Urothelium cell line (cell line): ENCODE results near the gene KCNA2.
A peak's percentile ranks its signal among the peaks of the same experiment; 100 is the strongest.

Experiments used
- DNase-seq: peaks from one replicate; pipeline ENCODE4 v3.0.0; 2011; ENCODE audit warnings: low spot score, mixed read lengths
- FAIRE-seq: peaks from 2 replicates; lab custom pipeline; 2011; peaks lifted over from hg19 to GRCh38; lab: Jason Lieb, UNC

The KCNA2 gene

DNA sequence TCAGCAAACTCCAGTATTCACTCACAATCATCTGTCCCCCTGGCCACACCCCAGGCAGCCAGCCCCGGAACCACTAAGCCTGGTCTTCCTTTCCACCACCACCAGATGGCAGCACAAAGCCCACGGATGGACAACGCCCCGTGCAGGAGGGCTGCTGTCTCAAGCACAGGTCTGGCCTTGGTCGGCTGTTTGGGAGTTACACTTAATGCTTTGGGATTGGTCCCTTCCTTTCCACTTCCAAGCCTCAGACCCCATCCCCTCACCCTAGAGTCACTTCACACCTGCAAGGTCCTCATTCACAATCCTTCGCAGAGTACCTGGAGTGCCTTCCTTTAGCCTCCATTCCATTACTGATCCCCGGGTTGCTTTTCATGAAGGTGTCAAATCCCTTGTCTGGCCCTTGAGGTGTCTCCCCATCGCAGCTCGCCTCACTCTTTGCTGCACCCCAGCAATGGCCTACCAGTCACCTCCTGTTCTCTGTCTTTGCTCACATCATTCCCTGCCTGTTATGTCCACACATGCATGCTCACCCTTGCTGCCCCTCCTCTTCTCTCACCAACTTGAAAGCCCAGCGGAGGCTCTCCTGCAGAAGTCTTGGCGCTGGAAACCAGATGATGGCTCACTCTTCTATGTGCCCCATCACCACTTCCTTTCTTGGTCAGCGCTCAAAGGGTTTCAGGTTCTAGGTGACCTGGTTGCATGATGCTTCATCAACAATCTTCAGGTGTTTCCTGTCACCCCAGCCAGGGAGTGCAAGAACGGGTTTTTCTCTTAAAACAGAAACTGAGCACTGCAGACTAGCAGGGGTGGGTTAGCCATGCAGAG lies 24.9 kb upstream of the KCNA2 start:
- DNase-seq, result peak; percentile 84
- no peak for FAIRE-seq

DNA sequence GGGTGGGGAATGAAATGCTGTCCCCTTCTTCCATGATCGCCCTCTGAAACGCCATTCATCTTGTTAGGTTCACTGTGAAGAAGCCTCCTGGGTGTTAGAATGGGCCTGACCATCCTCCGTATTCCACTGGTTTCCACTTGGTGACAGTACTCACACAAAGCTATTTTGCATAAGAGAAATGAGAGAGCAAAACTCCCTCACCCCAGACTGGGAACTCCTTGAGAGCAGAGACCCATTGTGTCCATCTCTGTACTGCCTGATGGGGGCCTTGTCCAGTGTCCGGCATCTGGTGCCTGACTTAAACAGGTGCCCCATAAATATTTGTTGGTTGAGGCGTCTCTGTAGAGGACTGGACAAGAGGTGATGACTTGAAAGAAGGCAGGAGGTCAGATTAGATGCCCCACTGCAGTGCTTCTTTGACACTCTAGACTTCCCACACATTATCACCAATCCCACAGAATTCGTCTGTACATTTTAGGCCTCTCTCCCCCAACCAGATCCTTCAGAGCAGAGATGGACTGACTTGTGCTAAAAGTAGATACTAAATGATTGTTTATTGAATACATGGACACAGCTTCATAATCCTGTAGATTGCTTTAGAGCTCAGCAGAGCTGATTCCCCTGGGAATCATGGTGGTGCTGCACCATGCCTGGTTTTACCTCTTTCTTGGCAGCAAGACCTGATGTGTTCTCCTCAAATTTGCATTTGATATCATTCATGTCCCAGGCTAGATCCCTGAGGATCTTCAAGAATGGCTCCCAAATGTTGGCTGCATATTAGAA lies 22.4 kb upstream of the KCNA2 start:
- DNase-seq (no peak), FAIRE-seq (no peak)

DNA sequence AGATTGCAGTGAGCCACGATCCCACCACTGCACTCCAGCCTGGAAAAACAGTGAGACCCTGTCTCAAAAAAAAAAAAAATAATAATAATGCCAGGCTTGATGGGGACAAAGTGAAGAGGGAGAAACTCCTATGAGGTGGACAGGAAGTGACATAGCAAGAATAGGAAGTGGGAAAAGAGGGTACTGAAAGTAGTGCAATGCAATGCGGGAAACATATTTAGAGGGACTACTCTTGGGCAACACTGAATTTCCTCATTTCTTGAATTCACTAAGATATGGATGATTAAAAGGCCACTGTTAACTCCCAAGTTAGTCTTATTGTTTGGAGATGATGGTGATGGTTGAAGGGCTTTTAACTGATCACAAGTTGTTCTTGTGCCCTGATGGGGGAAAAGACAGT lies 21.6 kb upstream of the KCNA2 start:
- no peak for FAIRE-seq
- no peak for DNase-seq

DNA sequence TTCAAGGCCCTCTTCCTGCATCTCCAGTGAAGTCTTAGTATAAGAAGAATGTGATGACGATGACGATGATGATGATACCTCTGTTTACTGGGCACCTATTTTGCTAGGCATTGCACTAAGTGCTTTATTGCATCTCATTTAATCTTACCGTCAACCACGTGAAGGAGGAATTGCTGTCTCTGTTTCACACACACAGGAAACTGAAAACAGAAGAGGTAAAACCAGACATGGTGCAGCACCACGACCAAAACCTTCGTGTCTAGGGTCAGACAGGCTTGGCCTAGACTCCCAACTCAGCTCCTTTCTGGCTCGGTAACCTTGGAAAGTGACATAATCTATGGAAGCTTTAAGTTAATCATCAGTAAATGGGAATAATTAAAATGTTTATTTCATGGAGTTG lies 20.7 kb upstream of the KCNA2 start:
- DNase-seq (no peak), FAIRE-seq (no peak)

DNA sequence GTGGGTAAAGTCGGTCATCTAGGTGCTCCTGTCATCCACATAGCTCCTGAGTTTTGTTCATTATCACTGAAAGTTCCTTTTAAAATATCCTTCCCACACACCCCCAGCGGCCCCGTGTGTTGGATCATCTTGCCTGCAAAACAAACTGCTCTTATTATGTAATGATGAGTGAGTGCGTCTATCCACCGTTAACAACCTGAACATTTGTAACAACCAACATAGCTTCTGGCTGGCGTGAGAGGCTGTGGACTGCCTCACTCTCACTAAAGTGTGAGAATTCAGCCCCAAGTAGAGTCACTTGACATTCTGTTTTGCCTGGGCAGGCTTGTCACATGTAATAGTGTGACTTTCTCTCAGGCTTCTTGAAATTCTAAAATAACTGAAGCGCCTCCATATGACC lies 14.5 kb upstream of the KCNA2 start:
- no peak for FAIRE-seq
- no peak for DNase-seq

DNA sequence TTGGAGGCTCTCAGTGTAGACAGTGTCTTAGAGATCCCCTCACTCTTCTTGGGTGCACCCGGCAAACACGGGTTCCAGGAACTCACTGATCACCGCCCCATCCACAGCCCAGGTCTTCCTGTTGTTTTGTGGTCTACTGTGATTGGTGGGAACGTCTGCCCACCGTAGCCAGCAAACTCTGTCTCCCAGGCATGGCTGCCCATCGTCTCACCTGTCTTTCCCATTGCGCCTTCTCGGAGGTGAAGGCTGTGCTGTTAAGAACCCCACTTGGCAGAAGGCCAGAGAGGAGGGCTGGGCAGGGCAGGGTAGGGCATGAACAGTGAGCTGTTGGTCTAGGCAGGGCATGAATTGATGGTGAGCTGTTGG lies 14.1 kb upstream of the KCNA2 start:
- FAIRE-seq, result no peak

DNA sequence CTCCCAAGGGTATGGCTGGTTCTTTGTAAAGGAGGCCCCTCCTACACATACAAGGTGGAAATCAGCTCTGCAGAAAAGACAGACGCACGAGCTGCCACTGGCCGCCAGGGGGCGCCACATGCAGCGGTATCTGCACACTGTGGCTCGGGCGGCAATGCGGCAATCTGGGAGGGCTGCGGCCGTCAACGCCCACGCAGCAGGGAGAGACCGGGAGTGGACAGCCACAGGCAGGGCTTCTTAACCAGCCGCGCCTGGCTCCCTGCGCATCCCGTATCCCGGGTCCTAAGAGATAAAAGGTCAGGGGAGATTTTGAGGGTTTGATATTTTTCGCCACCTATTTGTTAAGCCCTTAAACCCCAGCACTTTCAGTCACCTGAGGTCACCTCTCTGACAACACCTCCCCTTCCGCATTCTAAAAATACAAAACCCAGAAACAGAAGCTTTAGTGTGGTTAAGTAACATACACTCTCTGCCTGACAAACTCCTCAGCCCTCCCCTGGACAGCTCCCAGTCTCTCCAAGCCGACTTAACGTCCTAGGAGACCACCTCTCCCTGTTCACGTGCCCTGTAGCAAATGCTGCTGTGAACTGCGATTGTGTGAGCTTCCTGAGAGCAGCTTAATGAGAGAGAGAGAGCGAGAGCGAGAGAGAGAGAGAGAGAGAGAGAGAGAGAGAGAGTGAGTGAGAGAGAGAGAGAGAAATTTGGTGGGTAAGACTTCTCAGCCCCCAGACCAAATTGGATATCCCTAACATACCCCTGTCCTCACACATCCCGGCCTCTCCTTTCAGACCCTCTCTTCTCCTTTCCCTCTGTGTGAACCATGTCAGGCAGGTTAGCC lies 13.5 kb upstream of the KCNA2 start:
- DNase-seq (peak; percentile 95), FAIRE-seq (peak; percentile 96)

More for the DNA sequence above, 14.1 kb upstream of the KCNA2 start:
- DNase-seq, result no peak

DNA sequence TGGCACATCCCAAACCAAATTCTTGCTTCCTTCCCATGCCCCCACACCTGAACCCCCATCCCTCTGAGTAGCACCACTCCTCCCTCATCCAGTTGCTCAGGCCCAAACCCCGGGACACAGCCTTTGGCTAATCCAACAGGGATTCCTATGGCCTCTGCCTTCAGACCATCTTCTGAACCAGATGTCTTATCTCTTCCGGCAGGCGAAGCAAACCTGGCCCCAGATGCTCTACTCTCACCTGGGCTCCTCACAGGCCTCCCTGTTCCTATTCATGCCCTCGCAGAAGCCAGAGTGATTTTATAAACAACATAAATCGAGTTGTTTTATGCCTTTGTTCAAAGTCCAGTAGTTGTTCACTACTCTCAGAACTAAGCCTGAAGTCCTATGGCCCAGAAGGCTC lies 12.5 kb upstream of the KCNA2 start:
- DNase-seq, result no peak

DNA sequence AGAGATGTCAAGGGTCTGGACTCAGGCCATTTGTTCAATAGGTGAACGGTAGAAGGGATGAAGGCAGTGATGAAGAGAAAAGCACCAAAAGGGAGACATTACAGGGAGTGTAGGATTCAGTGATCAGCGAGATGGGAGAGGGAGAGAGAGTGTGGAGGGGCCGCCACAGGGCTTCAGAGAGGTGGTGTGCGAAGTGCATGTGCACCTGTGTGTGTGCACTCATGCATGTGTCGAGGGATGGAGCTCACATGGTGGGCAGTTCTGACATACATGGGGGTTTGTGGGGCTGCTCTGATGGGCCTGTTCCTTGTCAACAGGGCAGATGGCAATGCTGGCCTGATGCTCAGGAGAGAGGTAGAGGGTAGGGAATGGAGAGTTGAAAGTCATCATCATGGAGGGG lies 11.4 kb upstream of the KCNA2 start:
- FAIRE-seq, result no peak
- DNase-seq, result no peak

More for the DNA sequence above, 12.5 kb upstream of the KCNA2 start:
- FAIRE-seq, result no peak

DNA sequence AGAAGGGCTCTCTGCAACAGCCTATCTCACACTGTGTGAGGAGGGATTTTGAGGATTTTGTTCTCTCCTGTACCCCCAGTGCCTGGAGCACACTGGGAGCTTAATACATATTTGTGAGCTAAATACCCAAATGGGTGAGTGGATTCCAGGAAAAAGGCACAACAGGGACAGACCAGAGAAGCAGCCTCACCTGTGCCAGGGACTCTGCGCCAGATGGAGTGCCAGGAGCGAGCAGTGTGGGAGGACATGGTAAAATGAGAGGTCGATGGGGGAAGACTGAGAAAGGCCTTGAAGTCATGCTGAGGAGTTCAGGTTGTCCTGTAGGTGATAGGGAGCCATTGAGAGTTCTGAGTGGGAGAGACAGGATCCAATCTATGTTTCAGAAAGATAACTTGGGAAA lies 11.0 kb upstream of the KCNA2 start:
- no peak for DNase-seq
- FAIRE-seq, result no peak

DNA sequence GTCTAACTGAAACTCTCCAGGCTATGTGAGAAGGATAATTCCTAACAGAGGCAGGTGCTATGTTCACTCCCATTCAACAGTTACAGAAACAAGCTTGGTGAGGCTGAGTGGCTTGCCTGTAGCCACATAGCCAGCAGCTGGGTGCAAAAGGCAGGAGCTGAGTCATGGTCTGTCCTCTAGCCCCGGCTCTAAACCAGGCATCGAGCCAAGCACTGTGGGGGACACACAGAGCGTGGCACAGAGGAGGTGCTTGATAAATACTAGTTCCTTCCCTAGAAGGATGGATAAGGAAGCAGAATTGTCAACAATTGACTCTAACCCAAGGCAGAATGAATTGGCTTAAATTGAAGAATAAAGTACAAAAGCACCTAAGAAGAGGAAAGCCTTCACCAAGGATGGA lies 10.4 kb upstream of the KCNA2 start:
- peak; percentile 68 for DNase-seq
- FAIRE-seq, result peak; percentile 83

DNA sequence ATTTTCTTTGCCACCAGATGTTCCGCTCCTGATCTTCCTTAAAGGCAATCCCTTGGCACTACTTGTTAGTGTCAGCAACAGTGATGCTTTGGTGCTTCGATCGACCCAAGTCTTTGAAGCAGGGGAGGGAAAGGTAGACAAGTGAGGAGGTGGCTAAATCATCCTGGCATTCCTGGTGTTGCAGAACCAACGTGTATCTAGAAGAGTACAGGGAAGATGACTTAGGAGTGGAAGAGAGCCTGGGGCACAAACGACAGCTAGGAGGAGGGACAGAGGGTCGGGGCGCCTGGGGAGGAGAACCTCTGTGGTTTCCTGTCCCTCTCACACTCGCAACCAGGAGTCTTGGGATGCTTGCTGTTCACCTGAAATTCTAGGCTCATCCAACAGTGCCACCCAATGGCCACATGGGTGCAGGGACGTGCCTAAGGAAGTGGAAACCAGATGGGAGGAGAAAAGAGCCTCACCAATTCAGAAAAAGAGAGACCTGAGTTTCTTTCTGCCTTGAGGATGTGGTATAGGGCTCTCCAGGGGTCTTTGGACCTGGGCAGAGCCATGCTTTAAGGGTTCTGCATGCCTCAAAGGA lies 9.5 kb upstream of the KCNA2 start:
- DNase-seq (peak; percentile 85), FAIRE-seq (no peak)

DNA sequence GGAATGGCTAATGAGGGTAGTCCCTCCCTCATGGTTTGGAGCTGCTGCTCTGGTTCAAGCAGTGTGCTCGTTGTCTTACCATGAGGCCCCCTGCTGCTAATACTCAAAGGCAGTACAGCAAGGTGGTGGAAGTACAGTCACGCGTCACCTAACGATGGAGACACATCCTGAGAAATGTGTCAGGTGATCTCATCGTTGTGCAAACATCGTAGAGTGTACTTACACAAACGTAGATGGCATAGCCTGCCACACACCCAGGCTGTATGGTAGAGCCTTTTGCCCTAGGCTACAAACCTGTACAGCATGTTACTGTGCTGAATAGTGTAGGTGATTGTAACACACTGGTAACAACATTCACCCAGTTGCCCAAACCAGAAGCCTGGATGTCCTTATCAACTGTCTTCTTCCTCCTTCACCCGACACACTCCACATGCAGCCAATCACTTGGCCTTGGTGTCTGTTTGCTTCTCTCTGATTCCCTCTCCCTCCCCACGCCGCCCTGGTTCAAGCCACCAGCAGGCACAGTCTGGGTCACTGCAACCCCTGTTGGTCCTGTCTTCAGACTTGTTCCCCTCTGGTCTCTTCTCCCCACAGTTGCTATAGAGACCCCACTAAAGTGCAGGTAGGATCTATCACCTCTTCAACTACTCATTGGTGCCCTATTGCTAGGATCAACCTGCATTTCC lies 6.0 kb upstream of the KCNA2 start:
- FAIRE-seq (peak; percentile 48), DNase-seq (no peak)

DNA sequence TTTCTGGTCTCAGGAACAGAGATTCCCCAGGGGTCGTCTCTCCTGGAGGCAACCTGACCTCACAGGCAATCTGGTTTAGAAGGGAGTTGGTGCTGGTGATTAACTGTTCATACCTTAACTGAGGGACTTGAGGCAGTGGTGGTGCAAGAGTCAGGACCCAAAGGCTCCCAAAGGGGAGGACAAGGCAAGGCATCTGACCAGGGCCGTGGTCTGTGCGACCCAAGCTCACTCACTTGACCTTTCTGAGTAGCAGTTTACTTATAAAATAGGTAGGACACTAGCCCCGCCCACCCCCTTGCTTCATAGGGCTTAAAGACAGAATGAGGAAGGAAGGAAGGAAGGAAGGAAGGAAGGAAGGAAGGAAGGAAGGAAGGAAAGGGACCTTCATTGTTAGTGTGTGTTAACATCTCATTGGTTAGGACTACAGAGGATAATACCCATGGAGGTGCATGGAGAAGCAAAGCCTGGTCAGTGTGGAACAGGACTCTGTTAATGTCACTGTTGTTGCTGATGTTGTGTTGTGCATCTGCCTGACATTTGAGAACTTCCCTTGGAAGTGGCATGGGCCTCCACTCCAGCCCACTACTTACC lies 4.6 kb upstream of the KCNA2 start:
- no peak for DNase-seq
- FAIRE-seq, result peak; percentile 53

DNA sequence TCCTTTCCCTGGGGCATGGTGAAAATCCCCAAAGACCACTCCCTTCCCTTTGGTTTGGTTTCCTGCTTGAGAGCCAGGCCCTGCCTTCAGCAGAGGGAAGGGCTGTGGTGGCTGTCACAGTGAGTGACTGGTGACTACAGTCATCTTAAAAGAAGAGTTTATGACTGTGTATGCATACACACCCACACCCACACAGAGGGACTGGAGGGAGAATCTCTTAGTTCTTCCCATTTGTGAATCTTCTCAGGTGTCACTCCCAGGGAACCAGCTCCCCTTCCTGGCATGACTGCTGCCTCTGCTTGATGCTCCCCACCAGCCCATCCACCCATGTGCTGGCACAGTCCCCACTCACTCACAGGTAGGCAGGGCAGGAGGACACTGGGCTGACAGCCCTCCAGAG lies 3.9 kb upstream of the KCNA2 start:
- FAIRE-seq, result no peak
- DNase-seq, result no peak

DNA sequence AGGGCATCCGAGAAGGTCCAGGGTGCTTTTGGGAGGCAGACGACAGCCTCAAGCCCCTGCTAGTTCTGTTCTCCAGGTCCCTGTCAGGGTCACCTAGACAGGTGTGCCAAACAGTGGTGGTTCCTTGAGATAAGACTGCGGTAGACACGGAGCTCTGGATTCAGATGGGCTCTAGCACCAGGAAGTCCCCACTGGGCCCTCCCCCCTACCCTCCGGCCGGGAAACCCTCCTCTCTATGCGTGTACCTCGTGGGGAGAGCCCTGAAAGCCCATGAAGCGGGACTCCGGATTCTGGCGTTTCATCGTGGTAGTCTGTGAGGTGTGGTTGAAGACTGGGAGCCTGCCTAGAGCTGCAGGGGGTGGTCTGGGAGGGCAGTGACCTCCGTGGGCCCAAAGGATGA lies 2.1 kb upstream of the KCNA2 start:
- DNase-seq (no peak), FAIRE-seq (no peak)

DNA sequence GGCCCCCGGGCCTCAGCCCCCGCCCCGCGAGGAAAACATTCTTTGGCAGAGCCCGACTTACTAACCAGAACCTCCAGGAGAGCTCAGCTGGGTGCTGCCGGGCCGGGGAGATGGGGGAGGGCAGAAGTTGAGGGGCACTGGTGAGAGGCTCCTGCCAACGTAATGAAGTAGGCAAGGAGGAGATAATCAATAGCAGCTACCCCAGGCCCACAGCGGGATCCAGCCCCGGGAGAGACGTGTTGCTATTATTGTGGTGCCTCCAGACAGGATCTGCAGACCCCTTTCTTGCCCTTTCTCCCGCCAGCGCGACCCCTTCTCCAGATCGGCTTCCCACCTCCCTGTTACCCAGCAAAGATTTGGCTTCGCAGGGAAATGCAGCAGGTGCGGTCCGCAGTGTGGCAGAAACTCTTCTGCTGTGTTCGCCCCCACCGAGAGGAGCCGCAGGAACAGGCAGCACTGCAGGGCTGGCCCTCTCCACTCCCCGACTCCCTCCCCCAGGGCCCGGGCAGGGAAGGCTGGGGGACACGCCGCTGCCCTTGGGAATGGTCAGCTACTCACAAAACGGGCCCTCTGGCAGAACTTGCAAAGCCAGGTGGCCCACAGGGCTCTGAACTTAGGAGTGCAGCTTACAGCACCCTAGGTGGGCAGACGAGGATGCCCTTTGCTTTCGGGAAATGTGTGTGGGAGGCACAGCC lies 1.5 kb upstream of the KCNA2 start:
- FAIRE-seq (no peak), DNase-seq (no peak)

DNA sequence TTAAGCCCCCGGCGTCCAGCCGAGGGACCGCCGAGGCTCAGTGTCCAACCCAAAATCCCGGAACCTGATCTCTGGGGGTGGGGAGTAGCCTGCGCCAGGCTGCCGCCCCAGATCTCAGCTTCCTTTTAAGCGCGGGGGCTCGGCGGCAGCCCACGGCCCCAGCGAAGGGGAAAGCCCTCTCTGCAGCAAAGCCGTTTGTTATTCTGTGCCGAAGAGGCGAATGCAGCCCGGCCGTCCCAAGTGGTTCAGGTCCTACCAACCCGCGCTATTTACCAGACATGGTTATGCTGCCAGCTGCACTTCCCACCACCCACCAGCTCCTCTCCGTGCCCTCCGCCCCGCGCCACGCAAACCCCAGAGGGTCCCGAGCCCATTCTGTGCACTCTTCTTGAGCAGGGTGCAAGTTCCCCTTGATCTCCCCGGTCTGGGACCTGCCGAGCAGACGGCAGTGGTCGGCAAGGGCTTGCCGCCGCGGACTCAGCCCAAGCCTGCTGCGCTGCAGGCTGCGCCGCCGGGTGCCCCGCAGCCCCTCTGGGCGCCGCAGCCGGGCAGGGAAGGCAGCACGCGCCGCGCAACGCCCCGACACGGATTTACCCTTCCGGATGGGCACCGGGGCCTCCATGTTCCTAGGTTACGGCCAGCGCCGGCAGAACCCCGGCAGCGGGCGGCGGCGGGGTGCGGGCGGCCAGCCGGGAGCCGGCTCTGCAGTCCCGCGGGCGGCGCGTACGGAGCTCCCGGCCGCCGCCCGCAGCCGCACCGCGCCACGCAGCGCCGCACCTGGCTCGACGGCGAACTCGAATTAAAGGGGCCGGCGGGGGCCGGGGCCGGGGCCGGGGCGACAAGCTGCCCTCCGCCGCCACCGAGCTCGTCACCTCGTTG lies 738 bp upstream of the KCNA2 start:
- peak; percentile 46 for DNase-seq
- peak; percentile 73 for FAIRE-seq

DNA sequence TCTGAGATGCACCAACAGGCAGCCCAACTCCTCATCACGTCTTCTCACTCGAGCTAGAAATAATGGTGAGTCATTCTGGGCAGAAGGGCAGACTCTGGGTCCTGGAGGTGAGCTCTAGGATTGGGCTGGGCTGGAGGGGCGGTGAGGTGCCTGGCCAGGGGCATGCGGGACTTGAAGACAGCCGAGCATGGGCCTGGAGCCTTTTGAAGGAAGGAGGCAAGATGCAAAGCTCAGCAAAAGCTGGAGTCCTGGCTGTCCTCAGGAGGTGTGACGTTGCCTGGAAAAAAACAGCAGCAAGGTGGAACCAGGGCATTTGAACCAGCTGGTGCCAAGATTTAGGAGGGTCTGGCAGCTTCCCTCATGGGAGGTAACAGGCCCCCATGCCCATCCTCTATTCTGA lies 712 bp downstream of the KCNA2 start:
- FAIRE-seq (no peak), DNase-seq (no peak)
